ENCODE results near the gene VAC14.
A peak's percentile ranks its signal among the peaks of the same experiment; 100 is the strongest.

GRCh38 chr16:70735141-70735979, 65.6 kb downstream of the VAC14 start:
- TF ChIP-seq CTCF (IDR thresholded peaks at IDR 0.05) = no peak
- TF ChIP-seq POLR2AphosphoS5 (IDR thresholded peaks at IDR 0.05) = peak; percentile 77
